ENCODE measurements around the gene GOLPH3.

GRCh38 chr5:32201122-32201753 lies 27.1 kb upstream of the GOLPH3 start:
- TF ChIP-seq CTCF (IDR thresholded peaks at IDR 0.05) (no peak), POLR2AphosphoS5 (IDR thresholded peaks at IDR 0.05) (no peak)

Data from prostate gland (tissue), 2 donors.